ENCODE data around the gene RUNX3.

Gene RUNX3

DNA sequence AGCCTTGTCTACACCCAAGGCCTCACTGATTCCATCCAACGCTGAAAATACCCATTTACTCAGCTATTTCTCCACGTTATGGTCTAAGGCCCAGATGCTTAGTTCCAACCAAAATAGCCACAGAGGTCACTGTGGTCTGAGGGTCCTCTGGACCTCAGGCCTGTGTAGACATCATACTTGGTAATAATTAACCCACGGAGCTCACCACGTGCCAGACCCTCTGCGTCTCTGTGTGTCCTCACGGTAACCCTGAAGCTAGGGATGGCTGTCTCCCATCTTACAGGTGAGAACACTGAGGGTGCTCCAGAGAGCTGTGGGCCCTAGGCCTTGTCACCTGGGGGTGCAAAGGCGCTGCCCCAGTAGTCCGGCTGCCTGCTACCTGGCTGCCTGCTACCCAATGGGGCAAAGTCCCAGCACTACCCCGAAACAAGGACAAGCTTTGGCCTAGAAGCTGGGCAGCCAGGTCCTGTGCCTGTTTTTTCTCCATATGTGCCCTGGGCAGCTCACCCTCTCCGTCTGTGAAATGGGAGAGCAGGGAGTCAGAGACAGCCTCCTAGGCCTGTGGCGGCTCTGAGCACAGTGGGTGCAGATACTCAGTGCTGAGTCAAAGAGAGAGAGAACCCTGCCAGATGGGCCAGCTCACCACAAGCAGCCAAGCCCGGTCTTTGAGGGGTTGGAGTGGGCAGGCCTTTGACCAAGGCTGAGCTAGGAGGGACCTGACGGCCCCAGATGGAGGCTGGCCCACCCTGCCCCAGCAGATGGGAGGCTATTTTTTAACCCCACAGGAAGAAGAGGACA is 17.0 kb upstream of the RUNX3 start:
- DNase-seq (ENCODE audit: low read depth in 2 of 2): no peak

DNA sequence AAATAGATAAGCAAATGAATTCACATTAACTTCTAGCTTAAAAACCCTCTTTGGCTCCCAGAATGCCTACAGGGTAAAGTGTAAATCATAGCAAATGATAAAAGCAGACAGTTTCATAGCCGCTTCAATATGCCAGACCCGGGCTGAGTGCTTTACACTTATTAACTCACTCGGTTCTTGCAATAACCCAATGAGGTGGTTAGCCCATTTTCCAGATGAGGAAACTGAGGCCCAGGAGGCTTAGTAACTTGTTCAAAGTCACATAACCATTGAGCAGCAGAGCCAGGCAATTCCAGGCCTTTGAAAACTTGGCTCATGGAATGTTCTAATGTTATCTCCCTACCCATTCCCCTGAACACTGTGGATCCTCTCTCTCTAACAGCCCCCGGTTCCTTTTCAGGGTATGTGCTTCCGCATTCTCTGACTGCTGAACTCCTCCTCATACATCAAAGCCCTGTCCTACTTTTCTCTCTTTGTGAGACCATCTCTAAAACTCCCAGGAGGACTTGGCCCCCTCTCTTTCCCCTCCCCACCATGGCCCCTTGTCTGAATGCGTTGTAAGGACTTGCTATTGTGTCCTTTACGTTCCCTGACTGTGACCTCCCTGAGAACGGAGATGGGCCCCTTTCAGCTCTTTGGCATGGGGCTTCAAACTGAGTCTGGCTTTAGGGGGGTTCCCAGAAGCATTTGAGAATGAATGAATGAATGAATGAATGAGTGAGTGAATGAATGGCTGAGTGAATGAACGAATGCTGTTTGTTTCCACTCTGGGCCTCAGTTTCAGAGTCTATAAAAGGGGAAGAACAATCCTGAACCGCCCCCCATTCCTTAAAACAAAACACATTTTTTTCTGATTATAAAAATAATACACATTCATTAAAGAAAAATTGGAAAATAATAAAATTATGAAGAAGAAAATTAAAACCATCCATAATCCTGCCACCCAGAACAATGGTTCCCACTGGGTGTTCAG is 15.6 kb upstream of the RUNX3 start:
- no peak for DNase-seq (ENCODE audit: low read depth in 2 of 2)

GRCh38 chr1:24944318-24944717 is 14.2 kb upstream of the RUNX3 start:
- DNase-seq (ENCODE audit: low read depth in 2 of 2): no peak

DNA sequence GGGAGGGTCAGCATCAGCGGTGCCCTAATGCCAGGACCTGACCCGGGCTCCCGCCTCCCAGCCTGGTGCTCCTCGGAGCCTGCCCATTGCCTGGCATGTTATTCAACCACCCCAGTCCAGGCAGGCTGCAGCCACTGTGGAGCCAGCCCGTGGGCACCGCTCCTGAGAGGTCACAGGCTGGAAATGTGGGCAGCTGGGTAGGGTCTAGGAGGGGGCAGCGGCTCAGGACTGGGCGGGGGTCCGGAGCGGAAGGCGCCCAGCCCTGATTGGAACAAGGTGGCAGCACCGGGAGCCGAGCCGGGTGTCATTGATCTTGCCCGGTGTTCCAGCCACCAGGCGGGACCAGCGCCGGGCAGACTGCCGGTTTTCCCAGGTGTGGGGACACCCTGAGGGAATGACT is 12.7 kb upstream of the RUNX3 start:
- DNase-seq (ENCODE audit: low read depth in 2 of 2): no peak

- no peak for DNase-seq (ENCODE audit: low read depth in 2 of 2)
These were observed 11.5 kb upstream of the RUNX3 start for GRCh38 chr1:24941564-24941963.

DNA sequence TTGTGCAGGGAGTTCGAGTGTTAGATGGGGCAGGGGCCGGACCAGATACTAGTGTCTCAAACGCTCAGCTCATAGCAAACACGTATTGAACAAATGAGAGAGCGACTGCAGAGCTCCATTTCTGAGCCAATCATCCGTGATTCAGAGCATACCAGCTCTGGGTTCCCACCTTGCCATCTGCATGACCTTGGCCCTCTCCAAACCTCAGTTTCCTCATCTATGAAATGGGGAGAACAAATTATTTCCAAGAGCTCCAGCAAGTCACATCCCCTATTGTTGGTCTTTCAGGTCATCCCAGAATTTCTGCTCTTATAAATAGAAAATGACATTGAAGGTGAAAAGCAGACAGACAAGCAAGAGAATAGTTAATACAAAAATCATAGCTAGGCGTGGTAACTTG is 10.2 kb upstream of the RUNX3 start:
- no peak for DNase-seq (ENCODE audit: low read depth in 2 of 2)

DNA sequence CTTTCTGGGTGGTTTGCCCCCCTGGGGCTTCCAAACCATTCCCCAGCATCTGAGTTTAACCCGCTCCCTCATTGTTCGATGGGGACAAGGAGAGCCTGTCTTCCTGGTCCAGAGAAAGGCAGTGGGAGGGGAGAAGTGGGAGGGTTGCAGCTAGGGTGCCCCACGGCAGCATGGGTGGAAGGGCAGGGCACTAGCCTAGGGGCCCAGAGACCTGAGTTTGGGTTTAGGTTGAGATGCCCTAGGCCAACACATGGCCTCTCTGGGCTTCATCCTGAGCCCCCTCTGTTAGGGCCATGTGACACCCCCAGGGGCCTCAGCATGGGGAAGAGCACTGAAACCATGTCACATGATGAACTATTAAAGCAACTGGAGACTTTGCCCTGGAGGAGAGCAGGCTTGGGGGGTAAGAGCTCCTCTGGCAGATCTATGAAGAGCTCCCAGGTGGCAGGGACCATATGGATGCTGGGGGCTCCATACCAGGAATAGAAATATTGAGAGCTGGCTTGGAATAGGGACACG is 9.7 kb upstream of the RUNX3 start:
- DNase-seq (ENCODE audit: low read depth in 2 of 2): no peak

GRCh38 chr1:24939040-24939674 is 9.1 kb upstream of the RUNX3 start:
- DNase-seq (ENCODE audit: low read depth in 2 of 2): no peak

DNA sequence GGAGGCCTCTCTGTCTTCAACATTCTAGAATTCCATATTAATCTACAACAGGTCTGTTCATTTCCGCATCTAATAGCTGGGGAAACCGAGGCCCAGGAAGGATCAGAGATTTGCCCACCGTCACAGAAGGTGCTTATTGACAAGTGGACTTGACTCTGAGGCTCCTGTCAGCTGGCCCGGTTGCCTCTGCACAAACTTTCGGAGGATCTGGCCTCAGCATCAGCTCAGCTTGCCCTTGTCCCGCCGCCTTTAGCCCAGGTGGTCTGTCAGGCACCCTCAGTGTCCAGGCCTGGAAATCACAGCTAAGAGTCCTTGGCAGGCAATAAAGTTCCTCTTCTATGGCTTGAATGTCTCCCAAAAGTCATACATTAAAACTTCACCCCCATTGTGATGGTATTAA is 8.2 kb upstream of the RUNX3 start:
- no peak for DNase-seq (ENCODE audit: low read depth in 2 of 2)

DNA sequence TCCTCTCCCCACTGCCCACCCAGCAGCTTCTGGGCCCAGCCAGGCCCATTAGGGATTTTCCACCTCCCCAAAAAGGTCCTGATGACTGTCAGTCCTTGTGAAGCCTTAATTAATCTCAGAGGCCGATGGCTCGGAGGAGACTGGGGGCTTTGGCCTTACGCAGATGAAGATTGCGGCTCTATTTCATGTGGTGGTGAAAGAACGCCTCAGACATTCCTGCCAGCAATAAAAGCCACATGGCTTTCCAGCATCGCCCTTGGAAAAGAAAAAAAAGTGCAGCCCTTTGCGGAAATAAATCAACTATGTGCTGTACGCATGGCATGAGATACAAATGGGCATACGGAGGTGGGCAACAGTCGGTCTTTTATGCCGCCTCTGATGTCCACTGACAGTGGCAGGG is 6.6 kb upstream of the RUNX3 start:
- no peak for DNase-seq (ENCODE audit: low read depth in 2 of 2)

GRCh38 chr1:24935615-24936484 is 5.8 kb upstream of the RUNX3 start:
- DNase-seq (ENCODE audit: low read depth in 2 of 2): no peak

- no peak for DNase-seq (ENCODE audit: low read depth in 2 of 2)
These were observed 5.1 kb upstream of the RUNX3 start for GRCh38 chr1:24935196-24935526.

GRCh38 chr1:24934310-24935195 is 4.5 kb upstream of the RUNX3 start:
- DNase-seq (ENCODE audit: low read depth in 2 of 2): no peak

DNA sequence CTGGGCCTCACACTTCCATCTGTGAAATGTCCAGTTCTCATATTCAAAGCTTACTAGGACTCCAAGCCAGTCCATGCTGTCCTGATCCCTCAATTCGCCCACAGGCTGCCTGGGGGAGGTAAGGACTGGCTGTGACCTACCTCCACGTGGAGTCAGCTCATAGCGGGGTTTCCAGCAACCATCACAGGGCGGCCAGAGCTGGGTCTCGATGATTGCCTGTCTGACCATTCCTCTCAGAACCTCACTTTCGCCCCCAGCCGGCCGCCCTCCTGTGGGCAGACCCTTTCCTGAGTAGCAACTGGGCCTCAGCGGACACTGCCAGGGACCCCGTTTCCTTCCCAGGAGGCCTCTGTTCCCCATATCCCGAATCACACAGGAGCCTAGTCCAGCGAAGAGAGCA is 3.4 kb upstream of the RUNX3 start:
- DNase-seq (ENCODE audit: low read depth in 2 of 2): no peak

DNA sequence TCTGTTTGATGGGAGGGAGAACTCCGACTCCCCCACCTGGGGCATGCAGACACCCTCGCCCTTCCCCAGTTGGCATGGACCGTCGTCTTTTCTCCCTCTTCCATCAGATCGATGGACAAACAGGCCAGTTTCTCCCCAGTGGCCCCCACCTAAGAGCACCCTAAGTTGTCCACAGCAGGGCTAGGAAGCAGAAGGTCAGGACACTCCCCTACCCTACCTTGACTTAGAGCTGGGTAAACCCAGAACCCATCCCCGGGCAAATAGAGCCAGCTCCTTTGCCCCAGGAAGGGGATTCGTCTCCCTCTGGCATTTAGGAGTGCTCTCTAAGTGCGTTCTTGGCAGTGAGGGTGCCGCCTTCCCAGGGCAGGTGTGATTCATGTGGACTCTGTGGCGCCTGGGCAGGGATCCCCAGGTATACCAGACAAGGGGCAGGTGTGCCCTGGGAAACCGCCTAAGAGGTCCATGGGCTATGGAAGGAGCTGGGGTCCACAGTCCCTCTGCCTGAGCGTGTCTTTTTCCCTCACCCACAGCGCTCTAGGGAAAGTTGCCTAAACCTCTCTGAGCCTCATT is 2.7 kb upstream of the RUNX3 start:
- no peak for DNase-seq (ENCODE audit: low read depth in 2 of 2)

- no peak for DNase-seq (ENCODE audit: low read depth in 2 of 2)
These were observed 2.2 kb upstream of the RUNX3 start for GRCh38 chr1:24932284-24932683.

GRCh38 chr1:24931468-24932231 is 1.6 kb upstream of the RUNX3 start:
- DNase-seq (ENCODE audit: low read depth in 2 of 2): no peak

- no peak for DNase-seq (ENCODE audit: low read depth in 2 of 2)
These were observed 1.0 kb upstream of the RUNX3 start for GRCh38 chr1:24931146-24931467.

Measured in stimulated activated CD8-positive, alpha-beta memory T cell treated with anti-CD3 and anti-CD28 coated beads, Interleukin-7, amount 100 ng/mL, for 1 hour (primary cell).